Stimulated activated naive CD8-positive, alpha-beta T cell treated with anti-CD3 and anti-CD28 coated beads, Interleukin-15, Interleukin-2, amounts not matched to agents 100 ng/mL and 50 ng/mL, for 24 hours (primary cell): ENCODE results near the gene KRTAP1-5.
"Not testable (repeated sequence)": the region's sequence is repeated elsewhere in the genome, so short reads cannot be mapped to it uniquely, and the experiment has no call there.

Experiments
- H3K27ac Mint-ChIP-seq: one replicate; pipeline ENCODE4 v1.8.0; 2021; ENCODE audit warnings: mild to moderate bottlenecking, mixed read lengths
- H3K27me3 Mint-ChIP-seq: one replicate; pipeline ENCODE4 v1.8.0; 2021; ENCODE audit warnings: mixed read lengths
- H3K36me3 Mint-ChIP-seq: one replicate; pipeline ENCODE4 v1.8.0; 2021; ENCODE audit warnings: low read depth, mixed read lengths
- H3K4me1 Mint-ChIP-seq: one replicate; pipeline ENCODE4 v1.8.0; 2021; ENCODE audit warnings: low read depth, mixed read lengths
- H3K4me3 Mint-ChIP-seq: one replicate; pipeline ENCODE4 v1.8.0; 2021; ENCODE audit warnings: mild to moderate bottlenecking, mixed read lengths
- H3K9me3 Mint-ChIP-seq: one replicate; pipeline ENCODE4 v1.8.0; 2021; ENCODE audit warnings: mixed read lengths

KRTAP1-5 gene

GRCh38 chr17:41001795-41002194 is 25.2 kb downstream of the KRTAP1-5 start:
- no peak overlapping the region for H3K27ac Mint-ChIP-seq
- no peaks in the 10 kb centered on the region for H3K4me1 Mint-ChIP-seq
- no peaks in the 10 kb centered on the region for H3K36me3 Mint-ChIP-seq
- peaks cover 41% of the 10 kb centered on the region for H3K27me3 Mint-ChIP-seq
- H3K4me3 Mint-ChIP-seq = no peak overlapping the region
- no peaks in the 10 kb centered on the region for H3K9me3 Mint-ChIP-seq

GRCh38 chr17:40999563-40999962 is 27.4 kb downstream of the KRTAP1-5 start, which contains the start of gene KRTAP3-2:
TSS of gene KRTAP3-2 (minus strand) at chr17:40999906. CDS start at chr17:40999853, 53 bp downstream.
- not testable (repeated sequence) for H3K4me3 Mint-ChIP-seq, H3K4me1 Mint-ChIP-seq, H3K27ac Mint-ChIP-seq, H3K36me3 Mint-ChIP-seq, H3K9me3 Mint-ChIP-seq
- H3K27me3 Mint-ChIP-seq = peaks cover 50% of the 10 kb centered on the region

- Mint-ChIP-seq H3K27me3 (peaks cover 54% of the 10 kb centered on the region), H3K4me3 (no peak overlapping the region), H3K4me1 (no peaks in the 10 kb centered on the region), H3K9me3 (no peaks in the 10 kb centered on the region), H3K36me3 (no peaks in the 10 kb centered on the region), H3K27ac (no peak overlapping the region)
Observed at GRCh38 chr17:40997361-40997760, 29.6 kb downstream of the KRTAP1-5 start.

GRCh38 chr17:40996829-40997228 is 30.2 kb downstream of the KRTAP1-5 start:
- no peaks in the 10 kb centered on the region for H3K36me3 Mint-ChIP-seq
- H3K4me1 Mint-ChIP-seq = no peaks in the 10 kb centered on the region
- no peaks in the 10 kb centered on the region for H3K9me3 Mint-ChIP-seq
- no peak overlapping the region for H3K4me3 Mint-ChIP-seq
- H3K27ac Mint-ChIP-seq = no peak overlapping the region
- peaks cover 56% of the 10 kb centered on the region for H3K27me3 Mint-ChIP-seq

- Mint-ChIP-seq H3K9me3 (no peaks in the 10 kb centered on the region), H3K36me3 (no peaks in the 10 kb centered on the region), H3K4me3 (no peak overlapping the region), H3K4me1 (no peaks in the 10 kb centered on the region), H3K27me3 (peaks cover 54% of the 10 kb centered on the region), H3K27ac (no peak overlapping the region)
Observed at GRCh38 chr17:40995116-40995515, 31.9 kb downstream of the KRTAP1-5 start.

GRCh38 chr17:40993839-40994238 is 33.2 kb downstream of the KRTAP1-5 start, which contains the start of gene KRTAP3-3:
TSS of gene KRTAP3-3 (minus strand) at chr17:40994164. CDS start at chr17:40994097, 67 bp downstream.
- no peaks in the 10 kb centered on the region for H3K36me3 Mint-ChIP-seq
- H3K4me3 Mint-ChIP-seq = no peak within 1 kb of the TSS
- peaks cover 46% of the 10 kb centered on the region for H3K27me3 Mint-ChIP-seq
- no peaks in the 10 kb centered on the region for H3K4me1 Mint-ChIP-seq
- no peak within 1 kb of the TSS for H3K27ac Mint-ChIP-seq
- no peaks in the 10 kb centered on the region for H3K9me3 Mint-ChIP-seq

GRCh38 chr17:40993084-40993483 is 33.9 kb downstream of the KRTAP1-5 start:
- Mint-ChIP-seq H3K4me3 (no peak overlapping the region), H3K27ac (no peak overlapping the region), H3K36me3 (no peaks in the 10 kb centered on the region), H3K9me3 (no peaks in the 10 kb centered on the region), H3K27me3 (peaks cover 42% of the 10 kb centered on the region), H3K4me1 (no peaks in the 10 kb centered on the region)

- H3K27ac Mint-ChIP-seq = no peak overlapping the region
- H3K4me1 Mint-ChIP-seq = peaks cover 1% of the 10 kb centered on the region
- no peaks in the 10 kb centered on the region for H3K36me3 Mint-ChIP-seq
- no peak overlapping the region for H3K4me3 Mint-ChIP-seq
- peaks cover 39% of the 10 kb centered on the region for H3K27me3 Mint-ChIP-seq
- no peaks in the 10 kb centered on the region for H3K9me3 Mint-ChIP-seq
Observed at GRCh38 chr17:40992666-40993065, 34.3 kb downstream of the KRTAP1-5 start.

GRCh38 chr17:40986920-40987319 is 40.1 kb downstream of the KRTAP1-5 start:
- no peaks in the 10 kb centered on the region for H3K9me3 Mint-ChIP-seq
- H3K36me3 Mint-ChIP-seq = no peaks in the 10 kb centered on the region
- H3K27me3 Mint-ChIP-seq = peaks cover 19% of the 10 kb centered on the region
- no peak overlapping the region for H3K27ac Mint-ChIP-seq
- H3K4me3 Mint-ChIP-seq = no peak overlapping the region
- peaks cover 3% of the 10 kb centered on the region for H3K4me1 Mint-ChIP-seq

- Mint-ChIP-seq H3K27me3 (peaks cover 15% of the 10 kb centered on the region), H3K9me3 (no peaks in the 10 kb centered on the region), H3K36me3 (no peaks in the 10 kb centered on the region), H3K4me1 (peaks cover 3% of the 10 kb centered on the region), H3K4me3 (no peak within 1 kb of the TSS), H3K27ac (no peak within 1 kb of the TSS)
Observed at GRCh38 chr17:40984226-40984625, 42.8 kb downstream of the KRTAP1-5 start, which contains the start of gene KRT40. TSS of gene KRT40 (minus strand) at chr17:40984326. CDS start at chr17:40984273, 53 bp downstream.

GRCh38 chr17:40981115-40981514 is 45.9 kb downstream of the KRTAP1-5 start:
- Mint-ChIP-seq H3K4me3 (no peak overlapping the region), H3K27ac (no peak overlapping the region), H3K9me3 (no peaks in the 10 kb centered on the region), H3K27me3 (peaks cover 15% of the 10 kb centered on the region), H3K4me1 (no peaks in the 10 kb centered on the region), H3K36me3 (no peaks in the 10 kb centered on the region)

GRCh38 chr17:40980596-40980995 is 46.4 kb downstream of the KRTAP1-5 start:
- H3K27me3 Mint-ChIP-seq = peaks cover 16% of the 10 kb centered on the region
- H3K27ac Mint-ChIP-seq = no peak overlapping the region
- no peaks in the 10 kb centered on the region for H3K9me3 Mint-ChIP-seq
- no peak overlapping the region for H3K4me3 Mint-ChIP-seq
- no peaks in the 10 kb centered on the region for H3K36me3 Mint-ChIP-seq
- no peaks in the 10 kb centered on the region for H3K4me1 Mint-ChIP-seq

- H3K4me3 Mint-ChIP-seq = no peak overlapping the region
- no peaks in the 10 kb centered on the region for H3K9me3 Mint-ChIP-seq
- peaks cover 21% of the 10 kb centered on the region for H3K27me3 Mint-ChIP-seq
- no peaks in the 10 kb centered on the region for H3K4me1 Mint-ChIP-seq
- H3K27ac Mint-ChIP-seq = no peak overlapping the region
- H3K36me3 Mint-ChIP-seq = no peaks in the 10 kb centered on the region
Observed at GRCh38 chr17:40980117-40980516, 46.9 kb downstream of the KRTAP1-5 start.

GRCh38 chr17:40978575-40979151 is 48.3 kb downstream of the KRTAP1-5 start:
- Mint-ChIP-seq H3K27me3 (peaks cover 19% of the 10 kb centered on the region), H3K4me1 (no peaks in the 10 kb centered on the region), H3K9me3 (no peaks in the 10 kb centered on the region), H3K27ac (no peak overlapping the region), H3K36me3 (no peaks in the 10 kb centered on the region), H3K4me3 (no peak overlapping the region)
